Limb (tissue), 2 donors: ENCODE data around the gene DSCAML1.

Source experiments
- DNase-seq, 2 donors: peaks; one replicate each; pipeline ENCODE4 v3.0.0-alpha.2; 2016; ENCODE audit errors: extremely low spot score in 2 of 2

The DSCAML1 gene

GRCh38 chr11:117557361-117557760 lies 239.7 kb downstream of the DSCAML1 start:
- DNase-seq = no peak

- DNase-seq = no peak
These were observed 242.2 kb downstream of the DSCAML1 start for GRCh38 chr11:117554601-117555333.

DNA sequence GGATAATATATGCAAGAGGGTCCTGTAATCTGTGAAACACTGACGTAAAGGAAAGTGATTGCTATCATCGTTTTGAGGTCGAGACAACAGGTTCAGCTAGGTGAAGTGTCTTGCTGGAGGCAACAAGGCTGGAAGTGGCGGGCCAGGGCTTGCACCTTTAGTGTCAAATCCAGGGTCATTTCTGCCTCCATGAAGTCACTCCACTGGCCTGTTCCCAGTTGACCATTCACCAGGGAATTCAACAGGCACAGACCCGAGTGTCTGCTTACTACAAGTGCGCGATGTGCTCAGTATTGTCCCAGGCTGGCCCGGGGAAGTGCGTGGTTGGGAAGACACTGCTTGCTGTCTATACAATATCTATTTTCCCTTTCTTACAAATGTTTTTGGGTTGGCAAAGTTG lies 244.4 kb downstream of the DSCAML1 start:
- DNase-seq = no peak

DNA sequence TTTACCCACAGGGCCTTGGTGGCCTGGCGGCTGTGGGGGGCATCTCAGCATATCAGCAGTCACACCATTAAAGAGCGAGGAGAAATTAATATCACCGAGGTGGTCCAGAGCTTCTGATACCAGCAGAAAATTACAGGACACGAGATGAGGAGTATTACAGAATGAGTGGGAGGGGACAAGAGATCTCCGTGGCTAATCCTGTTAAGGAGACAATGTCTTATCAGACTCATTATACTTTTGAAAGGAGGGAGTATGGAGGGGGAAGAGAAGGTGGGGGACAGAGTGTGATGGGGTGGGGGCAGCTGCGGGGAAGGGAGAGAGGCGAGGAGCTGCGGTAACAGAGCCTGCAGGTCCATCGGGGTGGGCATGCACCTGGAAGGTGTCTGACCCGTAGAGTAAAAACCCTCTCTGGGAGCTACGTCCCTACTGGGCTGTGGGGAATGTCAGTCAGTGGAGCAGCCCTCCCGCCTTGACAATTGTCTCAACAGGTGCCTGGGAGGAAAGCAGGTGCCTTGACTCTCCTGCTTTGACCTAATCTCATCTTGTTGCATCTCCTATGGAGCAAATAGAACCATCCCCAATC lies 245.2 kb downstream of the DSCAML1 start:
- no peak for DNase-seq

DNA sequence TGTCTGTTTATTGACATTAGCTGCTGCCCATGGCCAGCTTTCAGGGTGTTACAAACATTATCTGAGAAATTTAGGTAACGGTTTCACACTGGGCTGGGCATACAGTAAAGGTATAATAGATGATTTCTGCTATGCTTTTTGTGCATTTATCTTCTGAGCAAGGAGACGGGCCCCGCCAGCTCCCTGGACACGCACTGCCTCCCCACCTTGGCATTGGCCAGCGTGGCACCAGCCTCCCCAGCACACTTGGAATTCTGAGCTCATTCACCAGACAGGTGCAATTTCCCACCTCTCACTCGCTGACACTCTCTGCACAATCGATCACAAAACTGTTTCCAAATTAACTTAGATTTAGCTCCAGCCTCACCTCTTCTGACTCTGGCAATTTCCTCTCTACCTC lies 246.6 kb downstream of the DSCAML1 start:
- no peak for DNase-seq

DNA sequence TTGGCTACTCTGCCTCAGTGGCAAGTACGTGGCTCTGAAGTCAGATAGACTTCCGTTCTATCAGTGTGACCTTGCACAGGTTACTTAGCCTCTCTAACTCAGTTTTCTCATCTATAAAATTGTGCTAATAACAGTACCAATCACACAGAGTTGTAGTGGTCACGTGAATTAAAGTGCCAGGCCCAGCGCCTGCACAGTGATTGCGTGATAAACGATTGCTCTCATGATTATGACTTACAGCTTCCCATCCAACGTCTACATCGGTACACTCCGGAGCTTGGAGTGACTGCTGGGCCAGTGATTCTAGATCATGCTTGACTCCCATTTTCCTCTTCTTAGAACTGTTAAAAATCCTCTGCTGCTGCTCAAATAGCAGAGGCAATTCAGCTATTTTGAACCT lies 247.6 kb downstream of the DSCAML1 start:
- no peak for DNase-seq

GRCh38 chr11:117548876-117549275 lies 248.1 kb downstream of the DSCAML1 start:
- DNase-seq = no peak

DNA sequence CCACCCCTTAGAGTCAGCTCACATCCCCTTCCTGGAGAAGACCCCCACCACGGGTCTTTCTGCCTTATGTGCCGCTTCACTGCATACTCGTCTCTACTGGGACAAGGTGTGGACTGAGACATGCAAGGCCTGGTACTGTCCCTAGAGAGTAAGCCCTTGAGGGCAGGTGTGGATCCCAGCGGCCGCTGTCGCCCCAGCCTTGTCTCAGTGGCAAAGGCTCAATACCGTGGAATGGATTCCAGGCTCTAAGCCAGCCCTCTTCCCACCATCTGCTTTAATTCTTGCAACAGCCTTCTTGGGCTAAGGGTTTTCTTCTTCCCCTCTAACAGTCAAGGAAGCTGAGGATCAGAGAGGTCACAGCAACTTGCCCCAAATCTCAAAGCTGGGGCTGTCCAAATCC lies 249.1 kb downstream of the DSCAML1 start:
- no peak for DNase-seq

DNA sequence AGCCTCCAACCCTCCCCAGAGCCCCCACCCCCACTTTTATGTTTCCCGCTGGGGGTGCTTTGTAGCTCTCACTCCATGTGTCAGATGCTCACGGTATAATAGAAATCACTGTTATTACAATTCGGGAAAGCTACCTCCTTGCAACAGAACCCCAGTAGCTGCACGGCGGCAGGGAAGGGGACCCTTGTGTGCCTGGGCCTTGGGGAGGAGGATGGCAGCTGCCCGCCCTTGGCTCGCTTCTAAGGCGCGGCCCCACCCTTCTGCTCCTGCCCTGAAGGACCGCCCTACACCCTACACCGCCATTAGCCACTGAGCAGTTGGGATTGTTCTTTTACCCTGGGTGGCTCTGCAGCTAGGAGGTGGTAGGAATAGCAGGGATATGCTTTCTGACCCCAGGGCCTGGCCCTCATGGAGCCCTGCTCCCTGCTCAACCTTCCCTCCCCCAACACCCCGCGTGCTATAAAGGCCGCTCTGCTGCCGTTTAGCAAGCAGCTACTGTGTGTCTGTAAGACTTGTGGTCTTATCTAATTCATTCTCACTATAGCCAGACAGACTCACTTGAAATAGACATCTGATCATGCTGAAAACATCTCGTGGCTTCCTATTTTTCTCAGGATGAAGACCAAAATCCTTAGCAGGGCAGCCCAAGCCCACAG lies 249.7 kb downstream of the DSCAML1 start:
- peak in 1 of 2 donors; percentile 54 for DNase-seq

DNA sequence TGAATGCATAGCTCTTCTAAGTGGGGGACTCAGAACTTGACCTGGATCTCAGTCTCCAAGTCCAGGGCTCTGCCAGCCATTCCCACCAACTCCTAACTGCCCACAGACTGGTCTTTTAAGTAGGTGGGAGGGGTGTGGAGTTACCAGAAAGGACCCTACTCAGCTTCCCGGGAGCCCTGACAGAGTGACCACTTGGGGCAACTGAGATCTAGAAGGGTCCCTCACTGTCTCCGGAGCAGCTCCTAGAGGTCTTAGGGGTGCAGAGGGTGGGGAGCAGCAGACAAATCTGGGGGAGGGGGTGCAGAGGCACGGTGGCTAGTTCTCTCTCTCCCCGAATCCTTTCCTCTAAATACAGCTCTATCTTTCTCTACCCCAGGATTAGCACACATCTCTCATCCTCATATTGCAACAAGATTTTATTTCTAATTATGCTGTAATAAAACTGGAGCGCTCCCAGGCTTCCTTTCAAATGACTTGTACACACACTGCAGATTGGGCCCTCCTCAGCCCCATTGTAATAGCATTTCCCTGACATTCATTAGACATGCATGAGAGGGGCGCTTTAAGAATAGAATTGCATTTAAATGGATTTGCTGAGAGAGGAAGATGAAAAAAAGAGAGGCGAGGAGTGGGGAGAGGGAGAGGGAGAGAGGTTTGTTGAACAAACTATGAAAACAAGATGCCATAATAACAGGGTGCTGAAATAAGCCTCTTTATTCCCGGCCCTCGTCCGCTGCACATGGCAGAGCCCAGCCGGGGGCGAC lies 250.4 kb downstream of the DSCAML1 start:
- no peak for DNase-seq

- DNase-seq = no peak
These were observed 251.3 kb downstream of the DSCAML1 start for GRCh38 chr11:117545706-117546105.

- no peak for DNase-seq
These were observed 252.8 kb downstream of the DSCAML1 start for GRCh38 chr11:117544130-117544800.

- no peak for DNase-seq
These were observed 255.8 kb downstream of the DSCAML1 start for GRCh38 chr11:117541211-117541610.

GRCh38 chr11:117538263-117539135 lies 258.5 kb downstream of the DSCAML1 start:
- peak in 1 of 2 donors; percentile 45 for DNase-seq

DNA sequence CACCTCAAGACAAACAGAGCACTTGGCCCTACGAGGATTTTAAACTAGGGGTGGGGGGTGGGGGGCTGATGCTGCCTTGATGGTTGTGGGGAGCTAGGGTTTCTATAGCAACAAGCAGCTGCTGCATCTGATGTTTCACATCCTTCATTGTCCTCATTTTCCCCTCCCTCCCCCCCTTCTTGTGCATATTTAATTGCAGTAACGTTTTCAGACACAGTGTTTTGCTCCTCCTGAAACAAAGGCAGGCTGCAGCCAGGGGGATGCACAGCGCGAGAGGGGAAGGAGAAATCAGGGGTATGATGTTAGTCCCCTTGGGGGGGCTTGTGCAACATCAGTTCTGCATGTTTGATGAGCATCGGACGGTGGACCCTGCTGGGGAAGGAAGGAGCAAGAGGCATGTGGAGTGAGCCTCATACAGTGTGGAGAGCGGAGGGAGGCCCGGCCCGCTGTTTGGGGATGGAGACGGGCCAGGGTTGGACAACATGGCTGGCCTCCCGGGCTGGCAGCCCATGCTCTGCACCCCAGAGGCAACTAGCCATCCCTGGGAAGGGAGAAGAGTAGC lies 261.1 kb downstream of the DSCAML1 start:
- no peak for DNase-seq

DNA sequence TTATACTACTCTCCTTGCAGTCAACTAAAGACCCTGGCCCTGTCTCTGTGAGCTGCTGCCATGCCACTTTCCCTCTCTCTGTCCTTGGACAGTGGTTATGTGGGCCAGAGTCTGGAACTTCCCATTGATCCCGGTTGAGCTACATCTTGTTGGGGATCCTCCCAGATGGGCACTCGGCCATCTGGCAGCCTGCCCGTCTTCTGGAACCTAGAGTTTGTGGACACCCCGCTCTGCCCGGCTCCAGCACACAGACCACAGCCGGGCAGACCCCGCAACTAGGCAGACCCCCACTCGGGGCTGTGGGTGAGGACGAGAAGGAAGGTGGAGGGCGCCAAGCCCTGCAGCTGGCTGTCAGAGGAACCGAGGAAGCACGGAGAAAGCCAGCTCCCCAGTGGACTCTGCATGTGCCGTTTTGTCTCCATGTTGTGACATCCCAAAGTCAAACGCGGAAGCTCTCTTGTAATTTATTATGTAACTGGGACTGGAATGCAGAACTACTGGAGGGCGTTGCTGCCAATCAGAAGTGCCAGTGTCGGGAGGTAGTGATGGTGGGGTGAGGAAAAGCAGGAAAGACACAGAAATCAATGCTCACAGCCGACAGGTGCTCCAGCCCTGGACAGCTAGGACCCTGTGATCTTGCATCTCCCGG lies 261.7 kb downstream of the DSCAML1 start:
- peak in 1 of 2 donors; percentile 62 for DNase-seq

GRCh38 chr11:117532568-117532967 lies 264.4 kb downstream of the DSCAML1 start:
- DNase-seq = no peak

DNA sequence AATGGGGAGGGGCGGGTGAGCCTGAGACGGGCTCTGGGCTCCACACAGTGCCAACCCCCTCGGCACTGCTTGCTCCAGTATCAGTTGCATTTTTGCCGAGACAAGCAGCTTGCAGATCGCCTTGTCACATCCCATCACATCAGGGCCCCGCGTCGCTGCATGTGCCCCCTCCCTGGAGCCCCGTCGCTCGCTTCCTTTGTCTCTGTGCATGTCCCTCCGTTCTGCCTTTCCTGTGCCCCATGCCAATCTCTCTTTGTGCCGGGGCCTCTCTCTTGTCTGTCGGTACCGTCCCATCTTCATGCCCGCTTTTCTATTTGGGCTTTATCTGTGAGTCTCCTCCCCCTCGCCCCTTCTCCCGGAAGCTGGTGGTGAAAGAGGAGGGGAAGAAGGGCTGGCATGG lies 267.2 kb downstream of the DSCAML1 start:
- no peak for DNase-seq

- peak in 1 of 2 donors; percentile 44 for DNase-seq
These were observed 268.8 kb downstream of the DSCAML1 start for GRCh38 chr11:117528097-117528721.
